ENCODE measurements around the gene NAT16.
"Not testable (repeated sequence)": the region's sequence is repeated elsewhere in the genome, so short reads cannot be mapped to it uniquely, and the experiment has no call there.

The NAT16 gene

DNA sequence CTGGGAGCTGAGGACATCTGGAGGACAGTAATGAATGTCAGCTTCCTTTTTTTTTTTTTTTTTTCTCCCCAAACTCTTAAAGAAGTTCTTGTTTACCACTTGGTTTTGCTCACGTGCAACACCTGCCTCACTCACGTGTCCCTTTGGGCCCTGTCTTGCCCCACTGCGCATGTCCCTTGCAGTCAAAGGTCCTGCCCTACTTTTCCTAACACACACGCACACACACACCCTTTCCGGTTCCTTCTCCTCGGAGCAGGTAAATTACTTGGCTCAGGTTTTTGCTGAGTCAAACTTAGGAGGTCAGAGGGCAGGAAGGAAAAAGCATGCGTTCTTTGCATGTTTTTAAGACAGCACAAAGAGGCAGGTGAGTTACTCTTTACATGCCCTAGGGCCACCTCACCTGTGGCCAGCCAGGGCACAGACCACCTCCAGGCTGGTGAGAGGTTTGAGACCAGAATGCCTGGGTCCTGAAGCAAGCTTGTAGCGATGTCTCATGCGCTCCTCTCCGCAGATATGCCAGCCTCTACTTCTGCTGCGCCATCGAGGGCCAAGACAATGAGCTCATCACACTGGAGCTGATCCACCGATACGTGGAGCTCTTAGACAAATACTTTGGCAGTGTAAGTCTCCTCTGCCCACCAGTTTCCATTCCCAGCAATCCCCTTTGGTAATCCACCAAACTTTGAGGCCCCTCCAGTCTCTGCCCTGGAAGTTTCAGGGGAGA, 23.1 kb downstream of the NAT16 start:
- DNase-seq, result no peak

GRCh38 chr7:101156277-101156676, 23.8 kb downstream of the NAT16 start:
- DNase-seq, result no peak

- no peak for DNase-seq
These were observed 24.8 kb downstream of the NAT16 start for GRCh38 chr7:101155303-101155702.

DNA sequence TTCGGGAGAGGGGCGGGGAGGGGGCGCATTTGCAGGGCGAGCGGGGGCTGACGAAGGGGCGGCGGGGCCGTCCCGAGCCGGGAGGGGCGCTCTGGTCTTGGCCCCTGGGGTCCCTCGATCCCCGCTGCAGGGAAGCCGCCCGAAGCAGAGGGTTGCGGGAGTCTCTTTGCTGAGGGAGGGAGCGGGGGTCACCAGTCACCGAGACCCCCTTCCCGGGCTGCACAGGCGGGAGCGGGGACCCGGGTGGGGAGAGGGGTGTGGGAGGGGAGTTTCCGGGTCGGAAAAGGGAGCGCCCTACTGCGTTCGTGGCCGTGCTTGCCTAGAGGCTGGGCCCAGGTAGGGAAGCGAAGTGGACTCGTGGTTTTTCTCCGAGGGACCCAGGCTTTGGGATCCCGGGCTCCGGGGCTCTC, 25.4 kb downstream of the NAT16 start:
- DNase-seq, result no peak

GRCh38 chr7:101153969-101154692, 26.0 kb downstream of the NAT16 start, which contains the start of gene AP1S1:
Gene AP1S1 (plus strand): TSS chr7:101154476. CDS start chr7:101154515, 39 bp downstream.
- DNase-seq, result peak; percentile 96

DNA sequence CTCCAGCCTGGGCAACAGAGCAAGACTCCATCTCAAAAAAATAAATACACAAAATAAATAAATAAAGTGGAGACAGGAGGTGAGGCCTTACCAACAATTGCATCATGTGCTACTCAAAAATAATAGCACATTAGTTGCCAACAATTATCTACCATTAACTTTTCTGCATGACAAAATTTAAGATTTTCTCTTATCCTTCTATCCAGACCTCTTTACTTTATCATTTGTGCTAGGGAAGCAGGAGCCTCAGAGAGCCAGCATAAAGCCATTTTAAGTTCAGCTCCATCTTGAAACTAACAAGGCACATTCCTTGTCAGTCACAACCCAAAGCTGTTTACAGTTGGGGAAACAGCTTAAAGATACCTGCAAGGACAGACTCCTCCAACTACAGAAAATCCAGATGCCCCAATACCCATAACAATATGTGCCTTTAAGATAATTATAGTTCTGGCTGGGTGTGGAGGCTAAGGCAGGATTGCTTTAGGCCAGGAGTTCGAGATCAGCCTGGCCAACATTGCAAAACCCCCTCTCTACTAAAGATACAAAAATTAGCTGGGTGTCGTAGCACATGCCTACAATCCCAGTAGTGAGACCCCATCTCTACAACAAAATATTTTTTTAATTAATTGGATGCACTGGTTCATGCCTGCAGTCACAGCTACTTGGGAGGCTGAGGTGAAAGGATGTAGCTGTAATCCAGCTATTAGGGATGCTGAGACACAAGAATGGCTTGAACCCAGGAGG, 28.0 kb downstream of the NAT16 start:
- no peak for DNase-seq

GRCh38 chr7:101140746-101141382, 39.2 kb downstream of the NAT16 start:
- no peak for DNase-seq

DNA sequence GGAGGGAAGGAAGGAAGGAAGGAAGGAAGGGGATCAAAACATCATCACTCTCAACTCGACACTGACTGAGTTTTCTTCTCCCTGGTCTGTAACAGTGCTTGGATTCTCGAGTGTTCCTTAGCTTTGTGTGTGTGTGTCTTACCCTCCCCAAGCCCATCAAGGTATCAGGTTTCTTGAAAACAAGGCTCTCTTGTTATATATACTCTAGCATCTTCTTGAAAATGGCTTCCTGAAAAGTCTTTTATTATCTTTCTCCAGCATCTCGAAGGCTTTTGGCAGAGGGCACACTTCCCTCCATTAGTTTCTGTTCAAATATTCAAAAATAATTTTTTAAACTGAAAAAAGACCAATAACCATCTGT, 39.8 kb downstream of the NAT16 start:
- no peak for DNase-seq

DNA sequence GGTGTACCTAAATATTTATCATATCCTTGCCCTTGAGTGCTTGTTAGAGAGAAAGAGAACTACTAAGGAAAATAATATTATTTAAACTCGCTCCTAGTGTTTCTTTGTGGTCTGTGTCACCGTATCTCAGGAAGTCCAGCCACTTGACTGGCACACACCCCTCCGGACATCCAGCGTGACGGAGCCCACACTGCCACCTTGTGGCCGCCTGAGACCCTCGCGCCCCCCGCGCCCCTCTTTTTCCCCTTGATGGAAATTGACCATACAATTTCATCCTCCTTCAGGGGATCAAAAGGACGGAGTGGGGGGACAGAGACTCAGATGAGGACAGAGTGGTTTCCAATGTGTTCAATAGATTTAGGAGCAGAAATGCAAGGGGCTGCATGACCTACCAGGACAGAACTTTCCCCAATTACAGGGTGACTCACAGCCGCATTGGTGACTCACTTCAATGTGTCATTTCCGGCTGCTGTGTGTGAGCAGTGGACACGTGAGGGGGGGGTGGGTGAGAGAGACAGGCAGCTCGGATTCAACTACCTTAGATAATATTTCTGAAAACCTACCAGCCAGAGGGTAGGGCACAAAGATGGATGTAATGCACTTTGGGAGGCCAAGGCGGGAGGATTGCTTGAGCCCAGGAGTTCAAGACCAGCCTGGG, 41.8 kb downstream of the NAT16 start:
- peak; percentile 82 for DNase-seq

DNA sequence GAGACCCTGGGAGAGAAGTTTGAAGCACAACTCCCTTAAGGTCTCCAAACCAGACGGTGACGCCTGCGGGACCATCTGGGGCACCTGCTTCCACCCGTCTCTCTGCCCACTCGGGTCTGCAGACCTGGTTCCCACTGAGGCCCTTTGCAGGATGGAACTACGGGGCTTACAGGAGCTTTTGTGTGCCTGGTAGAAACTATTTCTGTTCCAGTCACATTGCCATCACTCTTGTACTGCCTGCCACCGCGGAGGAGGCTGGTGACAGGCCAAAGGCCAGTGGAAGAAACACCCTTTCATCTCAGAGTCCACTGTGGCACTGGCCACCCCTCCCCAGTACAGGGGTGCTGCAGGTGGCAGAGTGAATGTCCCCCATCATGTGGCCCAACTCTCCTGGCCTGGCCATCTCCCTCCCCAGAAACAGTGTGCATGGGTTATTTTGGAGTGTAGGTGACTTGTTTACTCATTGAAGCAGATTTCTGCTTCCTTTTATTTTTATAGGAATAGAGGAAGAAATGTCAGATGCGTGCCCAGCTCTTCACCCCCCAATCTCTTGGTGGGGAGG, 42.4 kb downstream of the NAT16 start:
- DNase-seq, result no peak

- no peak for DNase-seq
These were observed 45.6 kb downstream of the NAT16 start for GRCh38 chr7:101134399-101134980.

DNA sequence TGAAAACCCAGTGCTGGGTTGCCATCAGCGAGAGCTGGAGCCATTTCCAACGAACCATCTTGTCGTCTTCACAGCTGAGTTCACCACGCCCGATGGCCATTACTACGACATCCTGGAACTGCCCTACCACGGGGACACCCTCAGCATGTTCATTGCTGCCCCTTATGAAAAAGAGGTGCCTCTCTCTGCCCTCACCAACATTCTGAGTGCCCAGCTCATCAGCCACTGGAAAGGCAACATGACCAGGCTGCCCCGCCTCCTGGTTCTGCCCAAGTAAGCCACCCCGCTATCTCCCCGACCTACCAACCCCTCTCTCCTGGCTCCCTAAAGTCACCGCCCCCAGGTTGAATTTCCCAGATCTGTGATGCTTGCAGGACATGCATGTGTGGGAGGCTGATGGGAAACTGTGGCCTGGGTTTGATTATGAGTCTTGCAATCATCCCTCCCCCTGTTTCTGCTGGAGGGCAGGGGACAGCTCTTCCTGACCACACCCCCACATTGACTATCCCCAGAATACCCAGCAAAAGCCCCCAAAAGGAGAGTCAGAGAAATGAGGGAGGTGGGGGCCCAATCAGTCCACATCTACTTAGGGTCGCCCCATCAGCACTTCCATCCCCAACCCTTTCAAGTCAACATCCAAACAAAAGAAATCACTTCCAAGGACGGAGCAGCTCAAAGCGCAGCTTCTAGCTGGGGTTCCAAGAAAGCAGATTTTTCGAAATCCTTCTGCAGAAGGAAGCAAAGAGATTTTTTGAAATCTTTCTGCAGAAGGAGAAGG, 46.3 kb downstream of the NAT16 start:
- DNase-seq, result no peak

- not testable (repeated sequence) for DNase-seq
These were observed 47.2 kb downstream of the NAT16 start for GRCh38 chr7:101132626-101133600.

- no peak for DNase-seq
These were observed 50.4 kb downstream of the NAT16 start for GRCh38 chr7:101129603-101130117.

DNA sequence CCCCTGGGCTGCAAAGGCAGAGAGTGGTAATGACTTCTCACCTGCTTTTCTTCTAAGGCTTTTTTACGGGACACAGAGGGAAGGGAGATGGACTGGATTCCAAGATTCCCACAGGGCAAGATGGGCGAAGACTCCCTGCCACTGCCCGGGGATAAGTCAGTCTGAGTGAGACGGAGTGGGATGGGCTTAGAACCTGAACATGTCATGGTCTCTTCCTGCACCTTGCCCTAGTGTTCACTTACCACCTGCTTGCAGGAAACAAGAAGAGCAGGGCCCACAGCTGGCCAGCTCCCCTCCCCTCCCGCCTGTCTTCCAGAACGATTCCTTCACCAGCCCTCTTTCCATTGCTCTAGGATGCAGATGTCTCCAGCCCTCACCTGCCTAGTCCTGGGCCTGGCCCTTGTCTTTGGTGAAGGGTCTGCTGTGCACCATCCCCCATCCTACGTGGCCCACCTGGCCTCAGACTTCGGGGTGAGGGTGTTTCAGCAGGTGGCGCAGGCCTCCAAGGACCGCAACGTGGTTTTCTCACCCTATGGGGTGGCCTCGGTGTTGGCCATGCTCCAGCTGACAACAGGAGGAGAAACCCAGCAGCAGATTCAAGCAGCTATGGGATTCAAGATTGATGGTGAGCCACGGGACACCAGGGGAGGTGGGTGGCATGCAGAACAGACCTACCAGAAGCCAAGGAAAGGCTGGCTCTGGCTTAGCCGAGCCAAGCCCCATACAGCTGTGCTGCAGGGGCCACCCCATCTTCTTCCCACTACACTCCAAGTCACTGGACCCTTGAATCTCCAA, 51.9 kb downstream of the NAT16 start:
- DNase-seq, result no peak

- DNase-seq, result no peak
These were observed 52.5 kb downstream of the NAT16 start for GRCh38 chr7:101127460-101128039.

DNA sequence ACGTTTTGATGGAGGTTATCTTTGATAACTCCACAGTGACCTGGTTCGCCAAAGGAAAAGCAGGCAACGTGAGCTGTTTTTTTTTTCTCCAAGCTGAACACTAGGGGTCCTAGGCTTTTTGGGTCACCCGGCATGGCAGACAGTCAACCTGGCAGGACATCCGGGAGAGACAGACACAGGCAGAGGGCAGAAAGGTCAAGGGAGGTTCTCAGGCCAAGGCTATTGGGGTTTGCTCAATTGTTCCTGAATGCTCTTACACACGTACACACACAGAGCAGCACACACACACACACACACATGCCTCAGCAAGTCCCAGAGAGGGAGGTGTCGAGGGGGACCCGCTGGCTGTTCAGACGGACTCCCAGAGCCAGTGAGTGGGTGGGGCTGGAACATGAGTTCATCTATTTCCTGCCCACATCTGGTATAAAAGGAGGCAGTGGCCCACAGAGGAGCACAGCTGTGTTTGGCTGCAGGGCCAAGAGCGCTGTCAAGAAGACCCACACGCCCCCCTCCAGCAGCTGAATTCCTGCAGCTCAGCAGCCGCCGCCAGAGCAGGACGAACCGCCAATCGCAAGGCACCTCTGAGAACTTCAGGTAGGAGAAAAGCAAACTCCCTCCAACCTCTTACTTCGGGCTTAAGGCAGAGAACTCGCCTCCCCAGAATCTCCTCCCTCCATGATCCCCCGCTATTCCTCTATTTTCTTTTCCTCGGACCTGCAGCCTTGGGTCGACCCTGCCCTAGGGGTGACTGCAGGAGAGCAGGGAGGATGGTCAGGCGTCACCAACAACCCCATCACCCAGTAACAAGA, 53.2 kb downstream of the NAT16 start, which contains the start of gene SERPINE1:
SERPINE1 (plus strand) TSS at position 454 of the 809 bp plus-strand sequence. CDS start 1,290 bp downstream, outside the sequence.
- DNase-seq, result peak; percentile 58

Measured in CD4-positive, alpha-beta T cell treated with Interleukin-10 for 1 hour (primary cell).